Testis (tissue), 3 donors: Measurements from ENCODE around the gene TNS2. TPM values are rescaled to one million over a fixed set of nuclear protein-coding genes. Genes with fewer than 3 reads are reported as not detected.

Experiments used
- DNase-seq: peaks from one replicate; pipeline ENCODE4 v3.0.0-alpha.2; 2019
- H3K27ac ChIP-seq, 2 donors: fragments of 200-600 bp; sonication (generic); one replicate each; pipeline ENCODE4 v1.5.1; 2019
- H3K27me3 ChIP-seq: fragments of 200-600 bp; sonication (generic); one replicate; pipeline ENCODE4 v1.5.1; 2019
- H3K36me3 ChIP-seq: fragments of 200-600 bp; sonication (generic); one replicate; pipeline ENCODE4 v1.5.1; 2017; ENCODE audit warnings: low read depth; ENCODE audit errors: missing control alignments
- H3K4me1 ChIP-seq: fragments of 200-600 bp; sonication (generic); one replicate; pipeline ENCODE4 v1.5.1; 2019
- H3K4me3 ChIP-seq, 2 donors: fragments of 200-600 bp; sonication (generic); one replicate each; pipeline ENCODE4 v1.5.1; 2017 to 2019
- H3K9me3 ChIP-seq: fragments of 200-600 bp; sonication (generic); one replicate; pipeline ENCODE4 v1.5.1; 2017
- CTCF ChIP-seq, 3 experiments: fragments of 450-650 bp in 2 of 3; fragments of 200-600 bp in 1 of 3; sonication (generic) in 1 of 3; IDR thresholded peaks; one replicate each; pipeline ENCODE4 v1.5.1; 2016 to 2019; ENCODE audit warnings: antibody characterized with exemption in 3 of 3, mild to moderate bottlenecking in 2 of 3, moderate library complexity in 1 of 3
- POLR2A ChIP-seq: fragments of 450-650 bp; IDR thresholded peaks from one replicate; pipeline ENCODE4 v1.6.1; 2017; ENCODE audit warnings: antibody characterized with exemption, mild to moderate bottlenecking, moderate library complexity
- WGBS, 2 donors: methylation state at CpG; one replicate each; pipeline ENCODE4 v1.1.5; 2018; 5-methylcytosine and 5-hydroxymethylcytosine counted together
- intact Hi-C: fragments of 100-400 bp; cut with DNase I; formaldehyde crosslinking; loops from one replicate; pipeline ENCODE4 v1.15.1; 2023; ENCODE audit warnings: low total_unique reads
- polyA plus RNA-seq: library from polyadenylated mRNA; stranded (reverse); fragments of 350-450 nt; fragmentation: Illumina TruSeq; extraction: RNeasy Lipid Tissue Mini Kit (QIAGEN cat#74804); gene quantifications from one replicate; pipeline ENCODE4 v1.2.3, GENCODE V29; 2014; ENCODE audit warnings: low read depth, low replicate concordance; ENCODE audit not compliant: insufficient read depth
- total RNA-seq, 2 donors: library from RNA; depleted of rRNA; stranded (reverse); fragments of >200 nt; gene quantifications; one replicate each; pipeline ENCODE4 v1.2.3, GENCODE V29; 2016

The TNS2 gene
- total and polyA plus RNA-seq, 3 donors from 2014 or later: 47.0 to 138 (median 108) TPM

DNA sequence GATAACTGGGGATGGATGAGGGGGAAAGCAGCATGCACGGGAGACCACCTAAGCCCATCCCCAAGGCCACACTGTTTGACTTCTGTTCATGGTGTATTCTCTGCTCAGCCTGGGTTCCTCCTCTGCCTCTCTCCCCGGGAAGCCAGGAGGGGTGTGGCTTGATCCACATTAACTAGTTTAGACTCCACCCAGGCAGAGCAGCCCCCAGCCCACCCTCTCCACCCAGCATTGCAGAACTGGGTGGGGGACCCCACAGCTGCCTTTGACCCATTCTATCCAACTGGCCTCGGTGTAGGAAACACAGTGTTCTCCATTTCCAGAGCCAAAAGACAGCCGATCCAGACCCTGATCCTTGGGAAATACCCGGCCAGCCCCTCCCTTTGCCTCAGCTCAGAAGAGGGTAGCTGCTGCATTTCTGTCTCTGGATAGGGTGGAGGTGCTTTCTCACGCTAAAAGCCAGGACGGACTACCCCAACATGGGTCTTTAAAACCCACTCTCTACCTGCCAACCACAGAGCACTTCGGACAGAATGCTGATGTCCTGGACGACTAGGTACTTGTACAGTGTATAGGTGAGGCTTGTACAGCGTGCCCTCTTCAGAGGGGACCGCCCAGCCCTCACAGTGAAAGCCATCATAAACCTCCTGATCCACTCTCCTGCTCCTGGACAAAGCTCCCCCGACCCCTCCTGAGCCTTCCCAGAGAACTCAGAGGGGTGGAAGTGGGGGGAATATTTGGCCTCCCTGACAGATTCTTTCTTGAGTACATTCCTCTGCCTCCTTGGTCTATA lies 20.0 kb downstream of the TNS2 start:
- no peaks in the 10 kb centered on the region for H3K36me3 ChIP-seq
- WGBS, 2 donors: 49 to 50% methylated on average over 11 to 12 of the region's 12 CpGs
- no peaks in the 10 kb centered on the region for H3K27me3 ChIP-seq
- intact Hi-C loops: loop anchor here (2.0 kb wide), 1 partner anchor 27 kb away; the partner anchor contains the start of gene IGFBP6
- no peak for TF ChIP-seq CTCF (IDR thresholded peaks at IDR 0.05)
- no peak for TF ChIP-seq POLR2A
- H3K9me3 ChIP-seq: no peaks in the 10 kb centered on the region
- DNase-seq: peak; percentile 83
- H3K4me1 ChIP-seq: peaks cover 75% of the 10 kb centered on the region
- H3K27ac ChIP-seq: peak overlapping the region; percentile 56 to 86
- no peak overlapping the region for H3K4me3 ChIP-seq

- no peaks in the 10 kb centered on the region for H3K27me3 ChIP-seq
- WGBS, 2 donors: 69 to 79% methylated on average over 6 to 7 of the region's 7 CpGs
- no peak for DNase-seq
- H3K36me3 ChIP-seq: no peaks in the 10 kb centered on the region
- TF ChIP-seq CTCF (IDR thresholded peaks at IDR 0.05): no peak
- no peak for TF ChIP-seq POLR2A
- H3K4me1 ChIP-seq: peaks cover 64% of the 10 kb centered on the region
- intact Hi-C loops: loop anchor here (2.0 kb wide), 1 partner anchor 26 kb away; the partner anchor contains the start of gene IGFBP6
- H3K9me3 ChIP-seq: no peaks in the 10 kb centered on the region
- peak overlapping the region; percentile 56 to 86 for H3K27ac ChIP-seq
- H3K4me3 ChIP-seq: no peak overlapping the region
Observed at GRCh38 chr12:53070877-53071492, 21.1 kb downstream of the TNS2 start.

- TF ChIP-seq POLR2A (no peak), CTCF (IDR thresholded peaks at IDR 0.05) (peak in 1 of 3 experiments; percentile 17)
- intact Hi-C loops: loop anchor here (2.0 kb wide), 1 partner anchor 25 kb away; the partner anchor contains the start of gene IGFBP6
- no peak overlapping the region for H3K4me3 ChIP-seq
- no peaks in the 10 kb centered on the region for H3K27me3 ChIP-seq
- H3K4me1 ChIP-seq: peaks cover 57% of the 10 kb centered on the region
- 40 to 61% methylated on average over 10 to 11 of the region's 11 CpGs for WGBS, 2 donors
- H3K27ac ChIP-seq: peak overlapping the region; percentile 56 to 86
- H3K9me3 ChIP-seq: no peaks in the 10 kb centered on the region
- H3K36me3 ChIP-seq: no peaks in the 10 kb centered on the region
- peak; percentile 89 for DNase-seq
Observed at GRCh38 chr12:53071591-53072551, 22.0 kb downstream of the TNS2 start.

DNA sequence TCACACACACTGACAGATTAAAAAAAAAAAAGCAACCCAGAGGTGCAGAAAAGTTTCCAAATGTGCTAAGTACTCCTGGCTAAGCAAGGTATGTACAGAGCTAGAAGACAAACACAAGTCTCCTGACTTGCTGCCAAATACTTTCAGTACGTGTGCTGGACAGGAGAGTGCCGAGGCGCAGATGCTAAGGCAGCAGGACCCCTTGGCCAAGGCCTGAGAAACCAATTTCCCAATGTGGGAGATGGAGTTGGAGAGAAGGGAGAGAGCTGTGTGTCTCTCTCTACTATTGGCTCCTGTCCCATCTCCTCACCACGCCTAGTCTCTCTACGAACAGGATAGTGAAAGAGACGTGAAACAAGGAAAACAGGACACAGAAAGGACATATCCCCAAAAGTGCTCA lies 24.0 kb downstream of the TNS2 start:
- 53 to 62% methylated on average over 6 of the region's 6 CpGs for WGBS, 2 donors
- no peak overlapping the region for H3K4me3 ChIP-seq
- intact Hi-C loops: no loop called here
- no peak for TF ChIP-seq CTCF (IDR thresholded peaks at IDR 0.05)
- no peak for TF ChIP-seq POLR2A
- no peak for DNase-seq
- peaks cover 48% of the 10 kb centered on the region for H3K4me1 ChIP-seq
- no peaks in the 10 kb centered on the region for H3K9me3 ChIP-seq
- no peaks in the 10 kb centered on the region for H3K27me3 ChIP-seq
- H3K36me3 ChIP-seq: no peaks in the 10 kb centered on the region
- H3K27ac ChIP-seq: peak overlapping the region in 1 of 2 donors; percentile 86
